NK-92 treated with Interleukin-12 subunit alpha and Interleukin-12 subunit beta, amount 100 ng/mL, for 24 hours (cell line): Measurements from ENCODE around the gene DPP6.

Experiments used
- DNase-seq: peaks from one replicate; lab custom pipeline; 2025; lab: John Stamatoyannopoulos, UW

DPP6 gene

GRCh38 chr7:154858836-154859537 lies 806.8 kb downstream of the DPP6 start:
- DNase-seq = no peak

GRCh38 chr7:154859747-154860620 lies 807.8 kb downstream of the DPP6 start:
- no peak for DNase-seq

DNA sequence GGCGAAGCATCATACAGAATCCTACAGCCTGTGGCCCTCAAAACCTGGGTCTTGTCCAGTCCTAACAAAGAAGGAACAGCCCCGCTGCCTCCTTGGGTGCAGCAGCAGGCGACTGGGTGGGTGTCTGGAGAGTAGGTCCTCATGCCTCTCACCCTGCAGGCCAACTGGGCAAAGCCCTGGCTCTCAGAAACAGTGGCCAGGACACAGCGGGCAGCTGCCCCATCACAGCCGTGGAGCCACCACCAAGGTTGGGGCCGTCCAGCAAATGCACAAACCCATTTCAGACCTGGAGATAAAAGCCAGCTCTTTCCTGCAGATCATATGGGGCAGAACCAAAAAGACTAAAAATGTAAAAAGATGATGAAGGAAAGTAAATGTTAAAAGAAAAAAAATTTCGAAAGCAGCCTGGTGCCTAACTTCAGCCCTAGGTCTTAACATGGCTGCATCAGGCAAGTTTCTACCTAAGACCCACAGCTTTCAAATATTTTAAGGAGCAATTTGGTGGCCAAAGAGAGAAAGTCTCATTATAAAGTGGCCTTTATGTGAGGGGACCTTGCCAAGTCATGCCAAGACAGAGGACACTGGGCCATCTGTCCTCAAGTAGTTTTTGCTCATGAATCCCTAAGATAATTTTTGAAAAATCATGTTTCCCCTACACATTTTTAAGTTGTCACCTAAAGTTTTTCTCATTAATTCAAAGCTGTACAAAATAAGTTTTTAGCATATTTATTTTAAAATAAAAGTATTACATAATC lies 808.6 kb downstream of the DPP6 start:
- no peak for DNase-seq

GRCh38 chr7:154861589-154861988 lies 809.4 kb downstream of the DPP6 start:
- DNase-seq = no peak

DNA sequence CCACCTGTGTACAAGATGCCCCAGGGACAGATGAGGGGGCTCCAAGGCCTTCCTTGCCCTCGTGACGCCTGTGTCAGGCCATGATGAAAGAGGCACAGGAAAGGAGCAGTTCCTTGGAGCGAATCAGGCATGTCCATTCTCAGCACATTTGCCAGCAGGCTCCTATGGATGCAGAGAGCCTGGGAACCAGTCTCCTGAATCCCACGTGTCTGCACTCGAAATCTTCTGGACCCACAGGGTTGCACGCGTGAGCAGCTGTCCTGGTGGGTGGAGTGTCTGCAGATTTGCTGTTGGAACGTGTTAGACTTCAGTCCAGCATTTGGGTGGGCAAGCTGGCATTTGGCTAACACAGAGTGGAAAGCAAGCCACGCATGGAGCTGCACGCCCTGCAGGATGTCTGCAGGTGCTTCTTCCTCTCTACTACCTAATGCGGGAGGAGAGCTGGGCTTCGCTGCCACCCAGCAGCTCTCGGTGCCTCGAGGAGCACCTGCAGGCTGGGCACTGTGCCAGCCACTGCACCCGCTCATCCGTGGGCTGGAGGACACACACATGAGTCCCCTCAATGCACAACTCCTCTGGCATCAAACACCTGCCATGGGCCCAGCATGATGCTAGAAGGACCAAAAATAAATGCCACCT lies 810.1 kb downstream of the DPP6 start:
- DNase-seq = no peak

- no peak for DNase-seq
These were observed 811.7 kb downstream of the DPP6 start for GRCh38 chr7:154863766-154864522.

GRCh38 chr7:154864523-154864891 lies 812.3 kb downstream of the DPP6 start:
- no peak for DNase-seq

- no peak for DNase-seq
These were observed 813.9 kb downstream of the DPP6 start for GRCh38 chr7:154865984-154866685.

DNA sequence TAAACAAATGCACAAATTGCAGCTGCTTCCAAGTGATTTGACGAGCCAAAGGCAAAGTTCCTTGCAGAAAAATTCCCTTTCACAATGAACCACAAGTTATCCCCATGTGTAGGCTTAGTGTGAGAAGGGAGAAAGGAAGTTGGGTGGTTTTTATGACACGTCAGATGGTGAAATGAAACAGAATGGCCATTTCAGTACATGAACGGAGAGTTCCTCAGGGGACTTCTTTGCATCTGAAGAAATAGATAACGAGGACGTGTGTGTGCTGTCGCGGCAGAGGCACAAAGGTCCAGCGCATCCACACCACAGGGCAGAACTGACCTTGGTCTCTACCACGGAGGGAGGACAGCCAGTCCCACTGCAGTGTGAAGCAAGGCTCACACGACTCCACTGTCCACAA lies 814.9 kb downstream of the DPP6 start:
- no peak for DNase-seq

GRCh38 chr7:154868921-154869320 lies 816.7 kb downstream of the DPP6 start:
- no peak for DNase-seq

DNA sequence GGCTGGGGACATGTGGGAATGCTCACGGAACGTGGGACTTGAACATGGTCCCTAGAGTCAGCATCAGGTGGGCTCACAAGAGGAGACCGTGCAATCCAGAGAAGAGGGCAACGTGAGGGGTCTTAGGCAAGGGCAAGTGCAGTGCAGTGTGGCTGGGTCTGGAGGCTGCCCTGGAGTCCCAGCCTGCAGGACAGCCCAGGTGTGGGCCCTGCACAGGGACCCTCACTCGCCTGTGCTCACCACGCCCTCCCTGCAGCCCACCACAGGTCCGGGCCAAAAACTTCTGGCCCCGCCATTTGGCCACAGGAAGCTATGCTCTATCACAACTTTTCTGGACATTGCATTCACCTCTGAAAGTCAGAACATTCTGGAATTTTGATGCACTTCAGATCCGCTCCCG lies 817.2 kb downstream of the DPP6 start:
- DNase-seq = no peak

- no peak for DNase-seq
These were observed 819.3 kb downstream of the DPP6 start for GRCh38 chr7:154871507-154871906.

DNA sequence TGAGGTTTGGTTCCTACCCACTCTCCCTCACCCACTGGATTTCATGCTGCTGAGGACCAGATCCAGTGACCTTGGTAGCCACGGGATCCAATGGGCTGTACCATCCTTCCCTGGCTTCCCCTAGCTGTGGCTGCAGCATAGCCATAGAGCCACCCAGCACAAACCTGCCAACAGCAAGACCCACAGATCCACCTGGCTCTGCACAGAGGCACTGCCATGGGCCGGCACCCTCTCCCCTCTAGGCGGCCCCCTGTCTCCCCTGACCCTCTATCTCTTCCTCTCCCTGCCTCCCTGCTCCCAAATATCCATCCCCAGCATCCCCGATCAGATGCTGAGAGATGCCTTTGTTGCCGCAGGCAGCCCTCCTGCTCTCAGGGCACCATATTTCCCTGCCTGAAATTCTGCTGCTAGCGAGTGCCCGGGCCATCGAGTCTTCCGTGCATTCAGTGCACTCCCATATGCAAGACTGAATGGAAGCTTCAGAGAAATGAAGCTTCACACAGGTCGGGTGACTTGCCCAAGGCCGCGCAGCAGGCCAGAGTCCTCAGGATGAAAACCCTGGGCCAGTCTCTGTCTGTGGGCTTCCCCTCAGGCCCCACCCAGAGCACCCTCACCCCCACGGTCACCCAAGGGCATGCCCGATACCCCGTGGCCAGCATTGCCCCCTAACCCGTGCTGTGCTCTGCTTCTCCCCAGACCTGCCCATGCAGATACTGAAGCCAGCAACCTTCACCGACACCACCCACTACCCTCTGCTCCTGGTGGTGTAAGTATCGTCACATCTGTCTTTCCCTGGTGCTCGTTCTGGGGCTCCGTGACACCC lies 819.9 kb downstream of the DPP6 start:
- no peak for DNase-seq

DNA sequence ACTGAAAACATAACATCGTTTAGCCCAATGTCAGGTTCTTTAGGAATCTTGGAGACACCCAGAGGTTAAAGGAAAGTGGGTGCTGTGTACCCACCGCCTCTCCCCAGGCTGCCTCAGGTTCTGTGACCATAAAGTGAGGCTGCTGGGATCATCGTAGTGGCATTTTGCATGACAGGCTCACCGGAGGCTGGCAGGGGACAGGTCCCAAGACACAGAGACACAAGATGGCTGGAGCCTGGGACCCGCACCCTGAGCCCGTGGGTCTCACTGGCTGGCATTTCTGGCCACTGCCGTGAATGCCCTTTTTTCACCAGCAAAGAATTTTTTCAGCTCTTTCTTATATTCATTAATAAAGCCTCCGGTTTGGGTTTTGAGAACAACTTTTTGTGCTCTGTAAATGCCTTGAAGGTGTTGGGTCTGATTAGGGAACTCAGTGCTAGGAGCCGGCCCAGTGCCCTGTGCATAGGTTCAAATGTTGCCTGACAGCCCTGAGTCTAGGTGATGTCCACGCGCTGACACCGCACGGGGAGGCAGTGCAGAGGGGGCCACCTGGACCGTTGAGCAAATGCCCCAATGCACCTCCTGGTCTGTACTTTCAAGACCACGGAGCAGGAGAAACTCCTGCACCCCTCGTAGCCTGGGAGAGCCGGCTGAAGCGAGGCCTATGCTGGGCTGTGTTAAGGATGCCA lies 820.8 kb downstream of the DPP6 start:
- DNase-seq = no peak

- no peak for DNase-seq
These were observed 821.4 kb downstream of the DPP6 start for GRCh38 chr7:154873500-154874121.

DNA sequence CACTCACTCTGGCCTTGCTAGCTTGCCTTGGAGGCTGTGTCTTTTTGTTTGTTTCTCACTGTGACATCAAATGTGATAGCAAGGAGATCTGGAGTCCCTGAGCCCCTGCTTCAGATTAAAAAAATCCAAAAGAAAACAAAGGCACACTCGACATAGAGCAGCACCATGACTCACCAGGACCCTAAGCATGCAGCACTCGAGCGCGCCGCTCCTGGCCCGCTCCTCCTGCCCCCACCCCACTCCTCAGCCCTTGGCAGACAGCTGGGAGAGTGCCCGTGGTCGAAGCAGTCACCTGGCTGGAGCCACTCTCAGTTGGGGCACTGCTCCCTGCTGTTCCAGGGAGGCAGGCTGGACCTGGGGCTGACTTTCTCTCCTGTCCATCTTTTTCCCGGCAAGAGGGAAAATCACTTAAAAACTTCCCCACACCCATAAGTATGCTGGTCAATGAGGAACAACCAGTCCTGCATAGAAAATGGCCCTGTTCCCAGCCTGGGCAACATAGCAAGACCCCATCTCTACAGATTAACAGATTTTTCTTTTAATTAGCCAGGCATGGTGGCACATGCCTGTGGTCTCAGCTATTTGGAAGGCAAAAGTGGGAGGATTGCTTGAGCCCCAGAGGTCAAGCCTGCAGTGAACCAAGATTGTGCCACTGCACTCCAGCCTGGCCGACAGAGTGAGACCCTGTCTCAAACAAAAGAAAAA lies 822.4 kb downstream of the DPP6 start:
- no peak for DNase-seq

DNA sequence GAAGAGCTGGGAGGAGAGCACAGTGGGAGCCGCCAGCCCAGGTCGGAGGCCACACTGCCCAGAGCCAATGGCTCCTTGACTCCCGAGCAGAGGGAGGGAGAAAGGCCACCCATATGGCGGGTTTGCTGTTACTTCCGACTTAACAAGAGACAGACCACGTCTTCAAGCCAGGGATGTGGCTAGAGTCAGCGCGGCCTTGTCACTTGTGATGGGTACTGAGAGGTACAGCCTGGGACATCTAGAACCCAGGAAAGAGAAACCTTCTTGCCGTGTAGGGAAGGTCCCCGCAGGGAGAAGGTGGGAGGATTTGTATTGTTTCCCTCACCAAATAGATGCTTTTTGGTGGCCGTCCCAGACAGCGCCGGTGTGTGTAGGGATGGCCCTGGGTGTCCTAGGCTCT lies 823.1 kb downstream of the DPP6 start:
- no peak for DNase-seq

DNA sequence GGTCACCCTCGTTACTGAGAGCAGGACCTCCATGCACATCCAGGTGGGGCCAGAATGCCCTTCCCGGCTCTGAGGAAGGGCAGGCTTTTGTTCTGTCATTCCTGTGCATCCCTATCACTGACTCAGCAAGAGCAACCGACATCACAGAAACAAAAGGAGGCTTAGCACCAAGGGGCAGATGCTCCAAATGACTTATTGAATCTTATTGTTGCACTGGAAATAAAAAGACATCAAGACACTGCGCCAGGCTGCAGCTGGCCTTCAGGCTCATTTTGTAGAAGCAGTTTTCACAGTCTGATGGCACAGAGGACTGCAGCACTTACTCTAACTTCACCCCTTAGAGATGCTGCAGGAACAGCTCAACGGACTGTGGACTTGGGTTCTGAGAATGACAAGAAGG lies 824.3 kb downstream of the DPP6 start:
- no peak for DNase-seq
